Liver (tissue), 9 donors: ENCODE results near the gene CELF4. TPM values are rescaled to one million over a fixed set of nuclear protein-coding genes. Genes with fewer than 3 reads are reported as not detected.

Source experiments
- DNase-seq: peaks from one replicate; pipeline ENCODE4 v3.0.0-alpha.2; 2017; ENCODE audit warnings: low spot score
- H3K27ac ChIP-seq, 2 donors: one replicate each; pipeline ENCODE4 v1.7.0; 2013; ENCODE audit warnings: inconsistent platforms in 2 of 2, low read length in 2 of 2, control low read depth in 1 of 2, low read depth in 1 of 2, mild to moderate bottlenecking in 1 of 2
- H3K27me3 ChIP-seq, 4 donors: one replicate each; pipeline versions ENCODE4 v1.6.1 to v1.7.0; 2013; ENCODE audit warnings: low read length in 3 of 4, inconsistent platforms in 1 of 4, mild to moderate bottlenecking in 1 of 4, moderate library complexity in 1 of 4; ENCODE audit not compliant: control insufficient read depth in 4 of 4, insufficient read depth in 4 of 4
- H3K36me3 ChIP-seq, 4 donors: one replicate each; pipeline versions ENCODE4 v1.6.1 to v1.7.0; 2013; ENCODE audit warnings: low read length in 3 of 4, mild to moderate bottlenecking in 3 of 4, low read depth in 1 of 4, moderate library complexity in 1 of 4; ENCODE audit not compliant: control insufficient read depth in 4 of 4, insufficient read depth in 3 of 4
- H3K4me1 ChIP-seq, 4 donors: one replicate each; pipeline versions ENCODE4 v1.6.1 to v1.7.0; 2013; ENCODE audit warnings: low read length in 3 of 4, mild to moderate bottlenecking in 3 of 4, moderate library complexity in 1 of 4; ENCODE audit not compliant: control insufficient read depth in 4 of 4, insufficient read depth in 4 of 4
- H3K4me3 ChIP-seq, 3 donors: one replicate each; pipeline versions ENCODE4 v1.6.1 to v1.7.0; 2013; ENCODE audit warnings: low read length in 3 of 3, control low read depth in 1 of 3, low read depth in 1 of 3, mild to moderate bottlenecking in 1 of 3
- H3K9ac ChIP-seq, 2 donors: one replicate each; pipeline ENCODE4 v1.7.0; 2013; ENCODE audit warnings: low read length in 2 of 2, mild to moderate bottlenecking in 2 of 2, moderate library complexity in 2 of 2, control low read depth in 1 of 2, low read depth in 1 of 2
- H3K9me3 ChIP-seq, 4 donors: one replicate each; pipeline versions ENCODE4 v1.6.1 to v1.7.0; 2013; ENCODE audit warnings: low read length in 3 of 4; ENCODE audit not compliant: control insufficient read depth in 4 of 4
- ATF3 ChIP-seq: IDR thresholded peaks from 2 replicates; pipeline ENCODE4 v1.6.1; 2016; ENCODE audit warnings: antibody characterized with exemption
- CTCF ChIP-seq: fragments of 150-350 bp; IDR thresholded peaks from 2 replicates; pipeline ENCODE4 v1.5.1; 2017; ENCODE audit warnings: improper control_type of control experiment, low read depth, low read length; ENCODE audit not compliant: missing input control
- EGR1 ChIP-seq, 2 donors: IDR thresholded peaks; 2 replicates each; pipeline ENCODE4 v1.6.1; 2016 to 2018; ENCODE audit warnings: antibody characterized with exemption in 2 of 2, low read depth in 2 of 2
- FOXA1 ChIP-seq: IDR thresholded peaks from 2 replicates; pipeline ENCODE4 v1.6.1; 2016; ENCODE audit warnings: antibody characterized with exemption
- FOXA2 ChIP-seq: IDR thresholded peaks from 2 replicates; pipeline ENCODE4 v1.6.1; 2016; ENCODE audit warnings: antibody characterized with exemption
- GABPA ChIP-seq, 2 donors: IDR thresholded peaks in 1 of 2; conservative IDR thresholded peaks in 1 of 2; 2 replicates each; pipeline ENCODE4 v1.6.1; 2016; ENCODE audit warnings: antibody characterized with exemption in 2 of 2, mild to moderate bottlenecking in 1 of 2, moderate library complexity in 1 of 2
- HNF4A ChIP-seq, 2 donors: conservative IDR thresholded peaks; 2 replicates each; pipeline ENCODE4 v1.6.1; 2016; ENCODE audit warnings: antibody characterized with exemption in 2 of 2, mild to moderate bottlenecking in 2 of 2
- HNF4G ChIP-seq: IDR thresholded peaks from 2 replicates; pipeline ENCODE4 v1.6.1; 2016; ENCODE audit warnings: antibody characterized with exemption
- JUND ChIP-seq, 2 donors: IDR thresholded peaks; 2 replicates each; pipeline ENCODE4 v1.6.1; 2016; ENCODE audit warnings: antibody characterized with exemption in 2 of 2
- MAX ChIP-seq: IDR thresholded peaks from 2 replicates; pipeline ENCODE4 v1.6.1; 2016; ENCODE audit warnings: antibody characterized with exemption
- NR2F2 ChIP-seq: IDR thresholded peaks from 2 replicates; pipeline ENCODE4 v1.6.1; 2016; ENCODE audit warnings: antibody characterized with exemption
- RAD21 ChIP-seq, 2 donors: IDR thresholded peaks; 2 replicates each; pipeline ENCODE4 v1.6.1; 2016; ENCODE audit warnings: antibody characterized with exemption in 2 of 2, mild to moderate bottlenecking in 2 of 2
- REST ChIP-seq: IDR thresholded peaks from 2 replicates; pipeline ENCODE4 v1.6.1; 2016; ENCODE audit warnings: antibody characterized with exemption, mild to moderate bottlenecking
- RXRA ChIP-seq, 2 donors: IDR thresholded peaks; 2 replicates each; pipeline ENCODE4 v1.6.1; 2017 to 2018; ENCODE audit warnings: antibody characterized with exemption in 2 of 2, mild to moderate bottlenecking in 1 of 2
- SP1 ChIP-seq: IDR thresholded peaks from 2 replicates; pipeline ENCODE4 v1.6.1; 2018; ENCODE audit warnings: antibody characterized with exemption, mild to moderate bottlenecking
- TAF1 ChIP-seq: conservative IDR thresholded peaks from 2 replicates; pipeline ENCODE4 v1.6.1; 2016; ENCODE audit warnings: antibody characterized with exemption, mild to moderate bottlenecking
- YY1 ChIP-seq: IDR thresholded peaks from 2 replicates; pipeline ENCODE4 v1.6.1; 2016; ENCODE audit warnings: antibody characterized with exemption, mild to moderate bottlenecking
- ZBTB33 ChIP-seq: IDR thresholded peaks from 2 replicates; pipeline ENCODE4 v1.6.1; 2016; ENCODE audit warnings: antibody characterized with exemption
- WGBS: extraction: QIAGEN DNeasy Blood & Tissue Kit; methylation state at CpG from one replicate; pipeline ENCODE4 v1.1.7; 2013; 5-methylcytosine and 5-hydroxymethylcytosine counted together
- polyA plus RNA-seq, 2 donors: library from polyadenylated mRNA; stranded (reverse) in 1 of 2; unstranded in 1 of 2; fragments of 200-250 nt in 1 of 2; fragments of >200 nt in 1 of 2; fragmentation: Nextera tagmentation in 1 of 2; extraction: Ambion mirVana in 1 of 2; gene quantifications; one replicate each; pipeline versions ENCODE4 v1.2.1 to v1.2.3, GENCODE V29; 2013 to 2015
- total RNA-seq, 2 donors: library from RNA; depleted of rRNA; stranded (reverse); fragments of >200 nt; gene quantifications; one replicate each; pipeline ENCODE4 v1.2.3, GENCODE V29; 2014
- donor health status: healthy.
- donor health status: healthy.
- donor health status: healthy.
- donor health status: healthy.
- donor health status: healthy.

The CELF4 gene
- total and polyA plus RNA-seq, 4 donors, result 0.08 to 0.28 (median 0.21) TPM; not detected in 1

GRCh38 chr18:37389041-37389440 is 176.6 kb downstream of the CELF4 start:
- Histone ChIP-seq H3K27me3 (peaks cover 0 to 7% (median 1%) of the 10 kb centered on the region in 4 donors), H3K4me1 (peaks cover 0 to 3% (median 1%) of the 10 kb centered on the region in 4 donors), H3K4me3 (no peak overlapping the region), H3K27ac (no peak overlapping the region), H3K9ac (no peak overlapping the region), H3K9me3 (peaks cover 0 to 11% (median 3%) of the 10 kb centered on the region in 4 donors), H3K36me3 (no peaks in the 10 kb centered on the region)
- 75% methylated on average over 5 of the region's 5 CpGs for WGBS
- DNase-seq, result no peak
- no peak for TF ChIP-seq TAF1
- TF ChIP-seq CTCF, result no peak
- TF ChIP-seq REST, result no peak
- TF ChIP-seq EGR1 (IDR thresholded peaks at IDR 0.05; ENCODE audit: low read depth in 2 of 2), result no peak
- no peak for TF ChIP-seq HNF4A (conservative IDR thresholded peaks at IDR 0.05)
- TF ChIP-seq GABPA (IDR thresholded peaks at IDR 0.05 in 1 of 2, conservative IDR thresholded peaks at IDR 0.05 in 1 of 2), result no peak
- TF ChIP-seq NR2F2, result no peak
- TF ChIP-seq RAD21 (IDR thresholded peaks at IDR 0.05), result no peak
- TF ChIP-seq RXRA (IDR thresholded peaks at IDR 0.05), result no peak
- TF ChIP-seq HNF4G, result no peak
- TF ChIP-seq FOXA1, result no peak
- TF ChIP-seq YY1, result no peak
- no peak for TF ChIP-seq ZBTB33
- no peak for TF ChIP-seq ATF3
- no peak for TF ChIP-seq JUND (IDR thresholded peaks at IDR 0.05)

- H3K27me3 ChIP-seq, result peaks cover 0 to 7% (median 1%) of the 10 kb centered on the region in 4 donors
- H3K4me3 ChIP-seq, result no peak overlapping the region
- H3K36me3 ChIP-seq, result no peaks in the 10 kb centered on the region
- H3K4me1 ChIP-seq, result no peaks in the 10 kb centered on the region
- WGBS, result 67% methylated on average over 5 of the region's 5 CpGs
- no peak for DNase-seq
- H3K9me3 ChIP-seq, result peaks cover 0 to 11% (median 3%) of the 10 kb centered on the region in 4 donors
- no peak overlapping the region for H3K27ac ChIP-seq
- no peak overlapping the region for H3K9ac ChIP-seq
- TF ChIP-seq GABPA (IDR thresholded peaks at IDR 0.05 in 1 of 2, conservative IDR thresholded peaks at IDR 0.05 in 1 of 2), result no peak
- TF ChIP-seq MAX, result no peak
- TF ChIP-seq HNF4A (conservative IDR thresholded peaks at IDR 0.05), result no peak
- TF ChIP-seq RAD21 (IDR thresholded peaks at IDR 0.05), result no peak
- TF ChIP-seq RXRA (IDR thresholded peaks at IDR 0.05), result no peak
- TF ChIP-seq REST, result no peak
- no peak for TF ChIP-seq FOXA2
- no peak for TF ChIP-seq HNF4G
- TF ChIP-seq FOXA1, result no peak
- TF ChIP-seq YY1, result no peak
- TF ChIP-seq SP1, result no peak
- no peak for TF ChIP-seq ZBTB33
Observed at GRCh38 chr18:37388413-37388812, 177.2 kb downstream of the CELF4 start.
